GM12878 (cell line): Measurements from ENCODE around the gene TLL1. TPM values are rescaled to one million over a fixed set of nuclear protein-coding genes. Genes with fewer than 3 reads are reported as not detected.

Experiments used
- ATAC-seq: fragments of 200-7000 bp; cut with Tn5 transposase; 3 replicates; pipeline ENCODE4 v1.9.1; 2020; ENCODE audit warnings: mild to moderate bottlenecking, moderate library complexity
- BruUV-seq: library from RNA; stranded (reverse); fragments of 400-500 nt; replicated peaks from 2 replicates; lab custom pipeline; 2021; lab: Mats Ljungman, UMichigan
- CTCF ChIA-PET: fragments of 300-600 bp; sonication (Branson Sonifier 250); formaldehyde crosslinking; extraction: SDS; loops from one replicate; lab custom pipeline; 2021; ENCODE audit warnings: inconsistent platforms; lab: Yijun Ruan, JAX
- POLR2A ChIA-PET: fragments of 350-600 bp; formaldehyde crosslinking; extraction: SDS; loops from one replicate; lab custom pipeline; 2021; ENCODE audit warnings: inconsistent platforms; lab: Charles Lee
- RAD21 ChIA-PET: fragments of 300-600 bp; sonication (Branson Sonifier 250); formaldehyde crosslinking; loops from one replicate; lab custom pipeline; 2023; ENCODE audit warnings: antibody characterized with exemption; ENCODE audit not compliant: unreplicated experiment; lab: Charles Lee
- SMC1A ChIA-PET: fragments of 300-600 bp; sonication (Branson Sonifier 250); formaldehyde crosslinking; loops from one replicate; lab custom pipeline; 2023; ENCODE audit not compliant: unreplicated experiment, uncharacterized antibody; lab: Charles Lee
- DNase-seq: peaks from one replicate; pipeline ENCODE4 v3.0.0-alpha.2; 2011; ENCODE audit warnings: low read depth, low spot score
- FAIRE-seq: peaks from 3 replicates; lab custom pipeline; 2011; peaks lifted over from hg19 to GRCh38; lab: Jason Lieb, UNC
- H2AFZ ChIP-seq: 2 replicates; pipeline ENCODE4 v1.6.0; 2011; ENCODE audit warnings: low read depth, low read length, control low read depth; ENCODE audit not compliant: control insufficient read depth
- H3K27ac ChIP-seq: 2 replicates; pipeline ENCODE4 v1.5.1; 2011; ENCODE audit warnings: control low read depth; ENCODE audit not compliant: control insufficient read depth, insufficient read depth
- H3K27me3 ChIP-seq, 2 experiments: replicated peaks in 1 of 2; 2 replicates each; pipeline versions ENCODE4 v1.6.0 to v1.6.1; 2011; ENCODE audit warnings: low read length in 1 of 2; ENCODE audit not compliant: control insufficient read depth in 2 of 2, insufficient read depth in 2 of 2
- H3K36me3 ChIP-seq, 2 experiments: 2 replicates each; pipeline ENCODE4 v1.5.1; 2011; ENCODE audit warnings: low read length in 1 of 2; ENCODE audit not compliant: control insufficient read depth in 2 of 2, insufficient read depth in 2 of 2
- H3K4me1 ChIP-seq: 2 replicates; pipeline ENCODE4 v1.6.1; 2011; ENCODE audit warnings: mild to moderate bottlenecking, low read length, moderate library complexity, mixed read lengths; ENCODE audit not compliant: control insufficient read depth, insufficient read depth
- H3K4me2 ChIP-seq: 2 replicates; pipeline ENCODE4 v1.6.0; 2011; ENCODE audit warnings: control low read depth; ENCODE audit not compliant: control insufficient read depth, insufficient read depth
- H3K4me3 ChIP-seq: fragments of 200-600 bp; sonication (generic); 2 replicates; pipeline ENCODE4 v1.5.1; 2016
- H3K79me2 ChIP-seq: 2 replicates; pipeline ENCODE4 v1.6.0; 2011; ENCODE audit warnings: low read length; ENCODE audit not compliant: control insufficient read depth, insufficient read depth
- H3K9ac ChIP-seq: 2 replicates; pipeline ENCODE4 v1.8.0; 2011; ENCODE audit warnings: low read length, control low read depth, mixed read lengths; ENCODE audit not compliant: control insufficient read depth, insufficient read depth
- H3K9me3 ChIP-seq: replicated peaks from 3 replicates; pipeline ENCODE4 v1.5.1; 2011; ENCODE audit warnings: mild to moderate bottlenecking, low read length; ENCODE audit not compliant: control insufficient read depth, insufficient read depth
- H4K20me1 ChIP-seq: 2 replicates; pipeline ENCODE4 v1.6.0; 2011; ENCODE audit not compliant: control insufficient read depth, insufficient read depth
- GATAD2B ChIP-seq: fragments of 450-650 bp; conservative IDR thresholded peaks from 2 replicates; pipeline ENCODE4 v1.6.1; 2017; ENCODE audit warnings: low read depth, mild to moderate bottlenecking, moderate library complexity
- IRF5 ChIP-seq: fragments of 450-650 bp; IDR thresholded peaks from 2 replicates; pipeline ENCODE4 v1.6.1; 2017; ENCODE audit warnings: borderline replicate concordance
- NFYB ChIP-seq: IDR thresholded peaks from 2 replicates; pipeline ENCODE4 v1.6.1; 2011; ENCODE audit warnings: low read depth, mild to moderate bottlenecking, low read length, improper control_type of control experiment, moderate library complexity; ENCODE audit not compliant: insufficient read depth
- PKNOX1 ChIP-seq: fragments of 450-650 bp; IDR thresholded peaks from 2 replicates; pipeline ENCODE4 v1.6.1; 2016; ENCODE audit warnings: mild to moderate bottlenecking
- PML ChIP-seq: IDR thresholded peaks from 2 replicates; pipeline ENCODE4 v1.6.1; 2012; ENCODE audit warnings: low read length, inconsistent platforms
- PRDM15 ChIP-seq: fragments of 450-650 bp; formaldehyde crosslinking; IDR thresholded peaks from 2 replicates; pipeline ENCODE4 v1.4.0; 2020; ENCODE audit warnings: mild to moderate bottlenecking, moderate library complexity
- RAD21 ChIP-seq: IDR thresholded peaks from 2 replicates; pipeline ENCODE4 v1.6.1; 2011; ENCODE audit warnings: mild to moderate bottlenecking, low read depth, low read length, moderate library complexity; ENCODE audit not compliant: insufficient read depth
- RAD51 ChIP-seq: fragments of 450-650 bp; IDR thresholded peaks from 2 replicates; pipeline ENCODE4 v1.6.1; 2016; ENCODE audit warnings: moderate library complexity, mild to moderate bottlenecking, inconsistent platforms
- SIX5 ChIP-seq: IDR thresholded peaks from 2 replicates; pipeline ENCODE4 v1.6.1; 2011; ENCODE audit warnings: mild to moderate bottlenecking, low read depth, low read length, moderate library complexity; ENCODE audit not compliant: severe bottlenecking
- SRF ChIP-seq, 2 experiments: IDR thresholded peaks; 2 replicates each; pipeline ENCODE4 v1.6.1; 2011; ENCODE audit warnings: low read depth in 2 of 2, low read length in 2 of 2, mild to moderate bottlenecking in 1 of 2, moderate library complexity in 1 of 2
- ZZZ3 ChIP-seq: IDR thresholded peaks from 2 replicates; pipeline ENCODE4 v1.6.1; 2011; ENCODE audit warnings: low read depth; ENCODE audit not compliant: control insufficient read depth, insufficient read length
- WGBS: methylation state at CpG from one replicate; pipeline ENCODE4 v1.1.6; 2016; ENCODE audit warnings: low lambda C conversion rate; ENCODE audit not compliant: insufficient replicate concordance, insufficient coverage; ENCODE audit errors: missing lambda C conversion rate; 5-methylcytosine and 5-hydroxymethylcytosine counted together
- in situ Hi-C: fragments of 300-500 bp; cut with MboI; formaldehyde crosslinking; loops from 9 replicates; pipeline ENCODE4 v1.14.3; 2018; ENCODE audit warnings: mixed read lengths
- intact Hi-C: fragments of 100-400 bp; cut with micrococcal nuclease; formaldehyde crosslinking; loops from one replicate; pipeline ENCODE4 v1.14.2; 2022; ENCODE audit not compliant: unreplicated experiment
- polyA plus RNA-seq, 11 experiments: library from polyadenylated mRNA; depleted of rRNA in 4 of 11; unstranded in 6 of 11; stranded (reverse) in 5 of 11; fragments of >200 nt; fragmentation: Nextera tagmentation in 4 of 11; fragmentation: Illumina TruSeq in 1 of 11; extraction: Ambion mirVana in 4 of 11; extraction: Trizol in 1 of 11; gene quantifications; 1 replicate in 1 of 11; 2 replicates in 10 of 11; pipeline versions ENCODE4 v1.2.1 to v1.2.3, GENCODE V29; 2011 to 2016; ENCODE audit warnings: inconsistent platforms in 2 of 11, missing spikeins in 2 of 11, low read depth in 1 of 11
- total RNA-seq, 4 experiments: library from RNA; depleted of rRNA in 3 of 4; stranded (reverse); fragments of >200 nt in 3 of 4; fragmentation: Illumina TruSeq in 1 of 4; extraction: Trizol in 1 of 4; gene quantifications; 2 replicates each; pipeline versions ENCODE4 v1.2.1 to v1.2.3, GENCODE V29; 2013 to 2021

The TLL1 gene
- total and polyA plus RNA-seq, 10 of the 15 experiments (the other 5 are each of a cell fraction or from before 2014, with no cell fraction given) = 0.02 to 0.31 (median 0.05) TPM; not detected in 2

DNA sequence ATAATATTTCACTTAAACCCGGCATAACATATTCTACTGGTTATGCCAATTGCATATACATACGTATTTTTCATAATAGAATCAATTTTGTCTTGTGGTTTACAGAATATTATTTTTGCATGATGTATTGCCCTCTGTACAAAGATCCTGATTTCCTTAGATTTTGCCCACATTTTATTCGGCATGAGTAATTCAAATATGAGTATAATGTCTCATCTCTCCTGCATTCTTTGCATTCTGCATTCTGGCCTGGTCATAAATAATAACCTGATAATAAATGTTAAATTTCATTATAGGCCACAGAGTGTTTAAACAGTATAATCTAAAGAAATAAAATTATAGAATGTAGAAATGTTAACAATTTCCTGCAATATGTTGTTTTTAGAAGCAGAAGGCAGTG, 205.3 kb downstream of the TLL1 start:
- Histone ChIP-seq H3K9ac (no peak overlapping the region), H2AFZ (no peak overlapping the region), H4K20me1 (no peaks in the 10 kb centered on the region), H3K27me3 (no peaks in the 10 kb centered on the region), H3K4me1 (no peaks in the 10 kb centered on the region), H3K27ac (no peak overlapping the region), H3K4me3 (no peak overlapping the region), H3K9me3 (no peaks in the 10 kb centered on the region), H3K79me2 (no peaks in the 10 kb centered on the region), H3K36me3 (no peaks in the 10 kb centered on the region), H3K4me2 (no peak overlapping the region)
- ChIA-PET SMC1A (no interaction called here), RAD21 (interaction anchor here (1.1 to 1.4 kb wide), 2 partner anchors 10 to 28 kb away, joined by 3 to 5 read pairs; no protein-coding TSS in a partner anchor), POLR2A (no interaction called here), CTCF (interaction anchor here (1.1 kb wide), 2 partner anchors 9 to 947 kb away, joined by 3 read pairs; no protein-coding TSS in a partner anchor)
- BruUV-seq = no TSS peak
- FAIRE-seq (no peak), ATAC-seq (no peak), DNase-seq (no peak)
- WGBS = 48% methylated on average over 3 of the region's 3 CpGs
- no peak for TF ChIP-seq ZZZ3
- no peak for TF ChIP-seq PML
- no peak for TF ChIP-seq SIX5
- TF ChIP-seq RAD21 = no peak
- TF ChIP-seq SRF (IDR thresholded peaks at IDR 0.05; ENCODE audit: low read depth in 2 of 2, low read length in 2 of 2) = no peak
- no peak for TF ChIP-seq NFYB
- TF ChIP-seq GATAD2B = no peak
- no peak for TF ChIP-seq IRF5
- TF ChIP-seq RAD51 = no peak
- TF ChIP-seq PKNOX1 = no peak
- no peak for TF ChIP-seq PRDM15 (CRISPR knock-in tag)
- intact Hi-C loops = no loop called here
- in situ Hi-C loops = loop anchor here (25.0 kb wide), 1 partner anchor 941 kb away; no protein-coding TSS in a partner anchor
